GM23338 (cell line): ENCODE results near the gene ATP2B1. TPM values are rescaled to one million over a fixed set of nuclear protein-coding genes. Genes with fewer than 3 reads are reported as not detected.

Experiments used
- ATAC-seq: fragments of 200-7000 bp; cut with Tn5 transposase; 3 replicates; pipeline ENCODE4 v1.9.1; 2020
- DNase-seq: peaks from one replicate; pipeline ENCODE4 v3.0.0-alpha.2; 2015; ENCODE audit warnings: low spot score
- H2AFZ ChIP-seq: fragments of 200-600 bp; sonication (generic); 2 replicates; pipeline ENCODE4 v1.8.0; 2016; ENCODE audit warnings: antibody characterized with exemption, mild to moderate bottlenecking, moderate library complexity
- H3F3A ChIP-seq: fragments of 200-600 bp; sonication (generic); replicated peaks from 2 replicates; pipeline ENCODE4 v1.8.0; 2017; ENCODE audit warnings: antibody characterized with exemption, mixed run types, low read depth
- H3K27ac ChIP-seq: fragments of 200-600 bp; sonication (generic); 2 replicates; pipeline ENCODE4 v1.6.1; 2016; ENCODE audit warnings: low read depth
- H3K27me3 ChIP-seq: fragments of 200-600 bp; sonication (generic); 2 replicates; pipeline ENCODE4 v1.8.0; 2016; ENCODE audit warnings: mild to moderate bottlenecking, mixed run types, moderate library complexity; ENCODE audit not compliant: insufficient read depth
- H3K36me3 ChIP-seq: fragments of 200-600 bp; sonication (generic); 2 replicates; pipeline ENCODE4 v1.8.0; 2016; ENCODE audit warnings: mild to moderate bottlenecking; ENCODE audit not compliant: insufficient read depth
- H3K4me1 ChIP-seq: fragments of 200-600 bp; sonication (generic); 2 replicates; pipeline ENCODE4 v1.8.0; 2016; ENCODE audit warnings: mild to moderate bottlenecking, moderate library complexity; ENCODE audit not compliant: insufficient read depth
- H3K4me2 ChIP-seq: fragments of 200-600 bp; sonication (generic); 2 replicates; pipeline ENCODE4 v1.7.1; 2017; ENCODE audit warnings: mixed run types
- H3K4me3 ChIP-seq: fragments of 200-600 bp; sonication (generic); 2 replicates; pipeline ENCODE4 v1.6.1; 2016; ENCODE audit warnings: mixed run types
- H3K79me2 ChIP-seq: fragments of 200-600 bp; sonication (generic); replicated peaks from 2 replicates; pipeline ENCODE4 v1.8.0; 2017; ENCODE audit warnings: mild to moderate bottlenecking; ENCODE audit not compliant: insufficient read depth
- H3K9me2 ChIP-seq: fragments of 200-600 bp; sonication (generic); 2 replicates; pipeline ENCODE4 v1.8.0; 2017; ENCODE audit not compliant: insufficient read depth
- H4K20me1 ChIP-seq: fragments of 200-600 bp; sonication (generic); replicated peaks from 2 replicates; pipeline ENCODE4 v1.8.0; 2017; ENCODE audit warnings: mild to moderate bottlenecking; ENCODE audit not compliant: insufficient read depth
- H3K27ac Mint-ChIP-seq: 2 replicates; pipeline ENCODE4 v1.8.0; 2020; ENCODE audit warnings: inconsistent platforms, mild to moderate bottlenecking, moderate library complexity, mixed read lengths
- H3K27me3 Mint-ChIP-seq: 3 replicates; pipeline ENCODE4 v1.8.0; 2022; ENCODE audit warnings: low read depth, mild to moderate bottlenecking, moderate library complexity, mixed read lengths, inconsistent platforms; ENCODE audit not compliant: insufficient read depth, poor library complexity
- H3K36me3 Mint-ChIP-seq: 3 replicates; pipeline ENCODE4 v1.8.0; 2021; ENCODE audit warnings: low read depth, mild to moderate bottlenecking, inconsistent platforms, moderate library complexity, mixed read lengths
- H3K4me1 Mint-ChIP-seq: 3 replicates; pipeline ENCODE4 v1.8.0; 2020; ENCODE audit warnings: mild to moderate bottlenecking, inconsistent platforms, mixed read lengths
- H3K4me3 Mint-ChIP-seq: 3 replicates; pipeline ENCODE4 v1.8.0; 2021; ENCODE audit warnings: moderate library complexity, mild to moderate bottlenecking, inconsistent platforms, mixed read lengths
- H3K9me3 Mint-ChIP-seq: 3 replicates; pipeline ENCODE4 v1.8.0; 2020; ENCODE audit warnings: moderate library complexity, mild to moderate bottlenecking, inconsistent platforms, mixed read lengths
- EZH2 ChIP-seq: fragments of 200-600 bp; sonication (generic); IDR thresholded peaks from one replicate; pipeline ENCODE4 v1.8.0; 2017; ENCODE audit warnings: antibody characterized with exemption, mild to moderate bottlenecking, low read depth; ENCODE audit not compliant: unreplicated experiment
- EZH2phosphoT487 ChIP-seq: fragments of 200-600 bp; sonication (generic); IDR thresholded peaks from one replicate; pipeline ENCODE4 v1.8.1; 2018; ENCODE audit warnings: antibody characterized with exemption; ENCODE audit not compliant: unreplicated experiment
- JUNB ChIP-seq: IDR thresholded peaks from one replicate; pipeline ENCODE4 v1.6.1; 2016; ENCODE audit warnings: antibody characterized with exemption; ENCODE audit not compliant: unreplicated experiment
- NANOG ChIP-seq: IDR thresholded peaks from 2 replicates; pipeline ENCODE4 v1.6.1; 2016; ENCODE audit warnings: antibody characterized with exemption, borderline replicate concordance
- POLR2AphosphoS5 ChIP-seq: IDR thresholded peaks from 2 replicates; pipeline ENCODE4 v1.6.1; 2016; ENCODE audit warnings: antibody characterized with exemption, low read depth
- STAT1 ChIP-seq: IDR thresholded peaks from one replicate; pipeline ENCODE4 v1.6.1; 2016; ENCODE audit warnings: antibody characterized with exemption; ENCODE audit not compliant: unreplicated experiment
- ZNF114 ChIP-seq: fragments of 250-450 bp; sonication (Bioruptor Pico); IDR thresholded peaks from 2 replicates; pipeline ENCODE4 v1.5.0; 2020; ENCODE audit warnings: mild to moderate bottlenecking, moderate library complexity
- ZNF331 ChIP-seq: fragments of 250-450 bp; sonication (Bioruptor Pico); IDR thresholded peaks from 2 replicates; pipeline ENCODE4 v1.5.0; 2020; ENCODE audit warnings: low read depth, mild to moderate bottlenecking, moderate library complexity
- polyA plus RNA-seq: library from polyadenylated mRNA; unstranded; fragments of >200 nt; fragmentation: Nextera tagmentation; extraction: Ambion mirVana; gene quantifications from 2 replicates; pipeline ENCODE4 v1.2.1, GENCODE V29; 2016
- total RNA-seq: library from RNA; depleted of rRNA; stranded (reverse); fragments of >200 nt; shearing (Covaris generic); gene quantifications from 2 replicates; pipeline ENCODE4 v1.2.3, GENCODE V29; 2014
- TF ChIP-seq, protein P1 (sequence below), 2 experiments: fragments of 200-600 bp in 1 of 2; sonication (generic) in 1 of 2; conservative IDR thresholded peaks; 2 replicates each; pipeline versions ENCODE4 v1.5.1 to v1.6.1; 2016 to 2017; ENCODE audit warnings: antibody characterized with exemption in 2 of 2, low read depth in 2 of 2, mild to moderate bottlenecking in 2 of 2, moderate library complexity in 1 of 2
- TF ChIP-seq, protein P2 (sequence below): IDR thresholded peaks from one replicate; pipeline ENCODE4 v1.6.1; 2018; ENCODE audit warnings: antibody characterized with exemption; ENCODE audit not compliant: unreplicated experiment

The ATP2B1 gene
- total and polyA plus RNA-seq, 2 experiments from 2014 or later = 39.3 to 42.3 TPM

DNA sequence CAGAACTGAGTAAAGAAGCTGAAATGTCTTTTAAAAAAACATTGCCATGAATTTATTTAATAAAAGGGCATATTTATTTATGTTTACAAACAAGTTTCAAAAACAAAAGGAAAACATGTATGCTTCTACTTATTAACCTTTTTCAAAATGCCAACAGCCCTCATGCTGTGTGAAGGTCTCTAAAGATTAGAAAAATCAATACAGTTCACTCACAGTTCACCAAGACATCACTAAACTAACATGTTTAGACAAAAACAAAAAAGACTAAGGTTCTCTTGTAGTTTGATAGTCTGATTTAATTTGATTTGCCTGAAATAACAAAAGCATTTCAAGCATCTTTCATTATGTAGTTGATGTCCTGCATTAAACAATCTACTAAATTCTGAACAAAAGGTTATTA, 118.9 kb downstream of the ATP2B1 start (continued):
- TF ChIP-seq, protein P1, sequence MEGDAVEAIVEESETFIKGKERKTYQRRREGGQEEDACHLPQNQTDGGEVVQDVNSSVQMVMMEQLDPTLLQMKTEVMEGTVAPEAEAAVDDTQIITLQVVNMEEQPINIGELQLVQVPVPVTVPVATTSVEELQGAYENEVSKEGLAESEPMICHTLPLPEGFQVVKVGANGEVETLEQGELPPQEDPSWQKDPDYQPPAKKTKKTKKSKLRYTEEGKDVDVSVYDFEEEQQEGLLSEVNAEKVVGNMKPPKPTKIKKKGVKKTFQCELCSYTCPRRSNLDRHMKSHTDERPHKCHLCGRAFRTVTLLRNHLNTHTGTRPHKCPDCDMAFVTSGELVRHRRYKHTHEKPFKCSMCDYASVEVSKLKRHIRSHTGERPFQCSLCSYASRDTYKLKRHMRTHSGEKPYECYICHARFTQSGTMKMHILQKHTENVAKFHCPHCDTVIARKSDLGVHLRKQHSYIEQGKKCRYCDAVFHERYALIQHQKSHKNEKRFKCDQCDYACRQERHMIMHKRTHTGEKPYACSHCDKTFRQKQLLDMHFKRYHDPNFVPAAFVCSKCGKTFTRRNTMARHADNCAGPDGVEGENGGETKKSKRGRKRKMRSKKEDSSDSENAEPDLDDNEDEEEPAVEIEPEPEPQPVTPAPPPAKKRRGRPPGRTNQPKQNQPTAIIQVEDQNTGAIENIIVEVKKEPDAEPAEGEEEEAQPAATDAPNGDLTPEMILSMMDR (conservative IDR thresholded peaks at IDR 0.05; ENCODE audit: low read depth in 2 of 2) = no peak
- TF ChIP-seq EZH2phosphoT487 (no peak), JUNB (no peak), STAT1 (no peak), NANOG (no peak), POLR2AphosphoS5 (no peak)

DNA sequence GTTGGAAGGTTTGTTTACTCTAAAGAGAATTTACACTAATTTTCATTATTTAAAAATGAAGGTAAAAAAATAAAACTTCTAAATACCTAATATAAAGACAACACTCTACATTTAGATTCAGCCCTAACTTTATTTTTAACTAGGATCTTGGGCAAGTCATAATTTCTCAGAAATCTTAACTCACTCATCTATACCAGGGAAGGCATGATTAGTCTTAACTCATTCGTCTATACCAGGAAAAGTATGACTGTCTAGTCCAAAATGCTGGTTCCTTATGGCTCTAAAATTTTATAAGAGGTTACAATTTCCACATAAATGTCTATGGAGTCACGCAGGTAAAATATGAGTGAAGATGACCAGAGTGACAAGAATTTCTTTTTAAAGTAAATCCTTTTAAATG, 130.1 kb downstream of the ATP2B1 start:
- H3K4me2 ChIP-seq = no peak overlapping the region
- no peaks in the 10 kb centered on the region for H3F3A ChIP-seq
- Mint-ChIP-seq H3K36me3 (no peaks in the 10 kb centered on the region), H3K27me3 (no peaks in the 10 kb centered on the region), H3K4me3 (no peak overlapping the region), H3K4me1 (peaks cover 16% of the 10 kb centered on the region; the same call in 2 of the 3 replicates), H3K27ac (no peak overlapping the region), H3K9me3 (no peaks in the 10 kb centered on the region)
- H4K20me1 ChIP-seq = no peaks in the 10 kb centered on the region
- DNase-seq (no peak), ATAC-seq (no peak)
- no peak overlapping the region for H3K4me3 ChIP-seq
- no peaks in the 10 kb centered on the region for H3K79me2 ChIP-seq
- 0 out of 2 replicates have a peak, but pooled peaks cover 12% of the 10 kb centered on the region for H3K4me1 ChIP-seq
- no peaks in the 10 kb centered on the region for H3K36me3 ChIP-seq
- H2AFZ ChIP-seq = no peak overlapping the region
- TF ChIP-seq EZH2phosphoT487 = no peak
- H3K9me2 ChIP-seq = no peaks in the 10 kb centered on the region
- H3K27ac ChIP-seq = no peak overlapping the region
- H3K27me3 ChIP-seq = no peaks in the 10 kb centered on the region

DNA sequence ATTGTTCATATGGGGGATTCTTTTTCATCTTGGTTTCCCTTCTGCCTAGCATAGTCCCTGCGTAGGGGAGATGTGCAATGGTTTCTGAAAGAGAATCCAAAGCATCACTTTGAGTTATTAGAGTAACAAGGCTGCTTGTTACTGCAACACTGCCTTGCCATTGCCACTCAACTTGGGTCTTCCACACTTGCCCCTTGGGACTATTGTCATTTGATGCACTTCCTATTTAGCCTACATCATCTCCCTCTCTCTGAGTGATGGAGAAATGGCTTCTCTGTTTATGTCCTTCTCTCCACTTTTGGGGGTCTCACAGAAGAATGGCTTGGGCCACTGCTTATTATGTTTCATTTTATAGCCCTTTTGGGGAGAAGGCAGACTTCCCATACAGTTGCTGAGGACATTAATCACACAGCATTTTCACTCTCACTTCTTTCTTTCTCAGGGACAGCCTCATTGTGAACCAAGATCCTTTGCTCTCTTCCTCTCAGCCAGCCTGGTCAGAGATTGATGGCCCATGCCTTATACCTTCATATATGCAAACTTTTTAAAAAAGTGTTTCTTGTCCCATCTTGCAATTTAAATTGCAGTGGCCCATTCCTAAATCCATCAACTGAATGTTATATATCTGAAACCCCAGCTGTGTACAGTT, 131.9 kb downstream of the ATP2B1 start:
- ATAC-seq = no peak
- Histone ChIP-seq H3K9me2 (no peaks in the 10 kb centered on the region), H2AFZ (no peak overlapping the region), H3K4me3 (no peak overlapping the region), H3K27ac (no peak overlapping the region), H3K27me3 (no peaks in the 10 kb centered on the region), H3K36me3 (no peaks in the 10 kb centered on the region), H4K20me1 (no peaks in the 10 kb centered on the region), H3K79me2 (no peaks in the 10 kb centered on the region), H3F3A (no peaks in the 10 kb centered on the region), H3K4me1 (0 out of 2 replicates have a peak, but pooled peaks cover 12% of the 10 kb centered on the region), H3K4me2 (no peak overlapping the region)
- H3K27me3 Mint-ChIP-seq = no peaks in the 10 kb centered on the region
- no peak overlapping the region for H3K27ac Mint-ChIP-seq
- no peak for DNase-seq
- H3K36me3 Mint-ChIP-seq = no peaks in the 10 kb centered on the region
- H3K9me3 Mint-ChIP-seq = no peaks in the 10 kb centered on the region
- H3K4me3 Mint-ChIP-seq = no peak overlapping the region
- peaks cover 16% of the 10 kb centered on the region; the same call in 2 of the 3 replicates for H3K4me1 Mint-ChIP-seq
- TF ChIP-seq, protein P1 (conservative IDR thresholded peaks at IDR 0.05; ENCODE audit: low read depth in 2 of 2) = no peak
- TF ChIP-seq ZNF331 (CRISPR knock-in tag) (no peak), NANOG (no peak), STAT1 (no peak), POLR2AphosphoS5 (no peak), ZNF114 (CRISPR knock-in tag) (no peak), EZH2 (no peak)
- TF ChIP-seq, protein P2, sequence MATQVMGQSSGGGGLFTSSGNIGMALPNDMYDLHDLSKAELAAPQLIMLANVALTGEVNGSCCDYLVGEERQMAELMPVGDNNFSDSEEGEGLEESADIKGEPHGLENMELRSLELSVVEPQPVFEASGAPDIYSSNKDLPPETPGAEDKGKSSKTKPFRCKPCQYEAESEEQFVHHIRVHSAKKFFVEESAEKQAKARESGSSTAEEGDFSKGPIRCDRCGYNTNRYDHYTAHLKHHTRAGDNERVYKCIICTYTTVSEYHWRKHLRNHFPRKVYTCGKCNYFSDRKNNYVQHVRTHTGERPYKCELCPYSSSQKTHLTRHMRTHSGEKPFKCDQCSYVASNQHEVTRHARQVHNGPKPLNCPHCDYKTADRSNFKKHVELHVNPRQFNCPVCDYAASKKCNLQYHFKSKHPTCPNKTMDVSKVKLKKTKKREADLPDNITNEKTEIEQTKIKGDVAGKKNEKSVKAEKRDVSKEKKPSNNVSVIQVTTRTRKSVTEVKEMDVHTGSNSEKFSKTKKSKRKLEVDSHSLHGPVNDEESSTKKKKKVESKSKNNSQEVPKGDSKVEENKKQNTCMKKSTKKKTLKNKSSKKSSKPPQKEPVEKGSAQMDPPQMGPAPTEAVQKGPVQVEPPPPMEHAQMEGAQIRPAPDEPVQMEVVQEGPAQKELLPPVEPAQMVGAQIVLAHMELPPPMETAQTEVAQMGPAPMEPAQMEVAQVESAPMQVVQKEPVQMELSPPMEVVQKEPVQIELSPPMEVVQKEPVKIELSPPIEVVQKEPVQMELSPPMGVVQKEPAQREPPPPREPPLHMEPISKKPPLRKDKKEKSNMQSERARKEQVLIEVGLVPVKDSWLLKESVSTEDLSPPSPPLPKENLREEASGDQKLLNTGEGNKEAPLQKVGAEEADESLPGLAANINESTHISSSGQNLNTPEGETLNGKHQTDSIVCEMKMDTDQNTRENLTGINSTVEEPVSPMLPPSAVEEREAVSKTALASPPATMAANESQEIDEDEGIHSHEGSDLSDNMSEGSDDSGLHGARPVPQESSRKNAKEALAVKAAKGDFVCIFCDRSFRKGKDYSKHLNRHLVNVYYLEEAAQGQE = no peak
